ENCODE measurements around the gene PPM1E.

PPM1E gene

GRCh38 chr17:58755577-58756245, at the start of gene PPM1E:
Gene PPM1E, plus strand, starts transcription at chr17:58755854.
- peak; percentile 21 for DNase-seq (ENCODE audit: low read depth)
- TF ChIP-seq CTCF (conservative IDR thresholded peaks at IDR 0.05; ENCODE audit: control insufficient read depth, insufficient read depth, low read depth, low read length), result no peak
- peak within 1 kb of the TSS; percentile 53 for H3K4me3 ChIP-seq (ENCODE audit: control insufficient read depth, low read depth, low read length)

DNA sequence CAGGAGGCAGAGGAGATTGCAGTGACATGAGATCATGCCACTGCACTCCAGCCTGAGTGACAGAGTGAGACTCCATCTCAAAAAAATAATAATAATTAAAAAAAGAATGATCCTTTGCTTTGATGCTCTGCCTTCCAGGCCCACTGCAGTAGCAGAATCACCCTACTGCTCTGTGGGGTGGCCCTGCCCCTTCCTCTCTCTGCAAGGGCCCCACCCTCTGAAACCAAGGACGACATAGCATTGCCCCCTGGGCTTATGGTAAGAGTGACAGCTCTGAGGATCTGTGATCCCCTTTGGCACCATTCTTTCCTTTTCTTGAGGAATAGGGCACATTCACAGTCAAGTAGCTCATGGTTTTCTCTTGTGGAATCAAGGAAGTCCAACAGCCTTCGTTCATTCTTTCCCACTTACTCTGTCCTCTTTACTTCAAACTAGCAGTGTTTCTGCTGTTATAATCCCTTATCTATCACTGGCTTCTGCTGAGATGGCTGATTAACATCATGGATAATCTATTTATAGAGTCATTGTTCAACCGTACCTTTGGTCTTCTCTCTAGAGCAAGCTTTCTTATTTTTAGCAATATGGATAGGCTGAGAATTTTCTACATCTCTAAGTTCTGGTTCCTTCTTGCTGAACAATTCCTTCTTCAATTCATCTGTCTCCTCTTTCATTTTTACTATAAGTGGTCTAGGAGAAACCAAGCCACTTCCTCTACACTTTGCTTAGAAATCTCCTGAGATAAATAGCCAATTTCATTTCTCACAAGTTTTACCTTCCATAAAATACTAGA, 49.1 kb upstream of the PPM1E start:
- DNase-seq (ENCODE audit: low read depth), result no peak
- no peak overlapping the region for H3K4me3 ChIP-seq (ENCODE audit: control insufficient read depth, low read depth, low read length)
- no peak for TF ChIP-seq CTCF (conservative IDR thresholded peaks at IDR 0.05; ENCODE audit: control insufficient read depth, insufficient read depth, low read depth, low read length)

- H3K4me3 ChIP-seq (ENCODE audit: control insufficient read depth, low read depth, low read length), result no peak overlapping the region
- TF ChIP-seq CTCF (conservative IDR thresholded peaks at IDR 0.05; ENCODE audit: control insufficient read depth, insufficient read depth, low read depth, low read length), result peak; percentile 71
- peak; percentile 71 for DNase-seq (ENCODE audit: low read depth)
Measured at GRCh38 chr17:58710948-58711552, 44.6 kb upstream of the PPM1E start.

DNA sequence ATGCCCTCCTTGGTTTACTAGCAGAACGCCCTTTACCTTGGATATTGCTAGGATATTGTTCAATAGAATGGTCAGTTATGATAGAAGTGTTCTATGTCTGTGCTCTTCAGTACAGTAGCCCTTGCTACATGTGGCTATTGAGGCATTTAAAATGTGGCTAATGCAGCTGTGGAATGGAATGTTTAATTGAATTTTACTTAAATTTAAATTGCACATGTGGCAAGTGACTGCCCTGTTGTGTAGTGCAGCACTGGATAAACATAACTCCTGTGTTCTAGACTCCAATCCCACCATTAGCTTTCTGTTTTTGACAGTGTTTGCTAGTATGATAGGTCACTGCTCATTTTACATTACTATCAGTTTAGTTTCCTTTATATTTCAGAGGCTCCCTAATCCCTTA, 33.4 kb upstream of the PPM1E start:
- DNase-seq (ENCODE audit: low read depth), result no peak
- TF ChIP-seq CTCF (conservative IDR thresholded peaks at IDR 0.05; ENCODE audit: control insufficient read depth, insufficient read depth, low read depth, low read length), result no peak
- no peak overlapping the region for H3K4me3 ChIP-seq (ENCODE audit: control insufficient read depth, low read depth, low read length)

DNA sequence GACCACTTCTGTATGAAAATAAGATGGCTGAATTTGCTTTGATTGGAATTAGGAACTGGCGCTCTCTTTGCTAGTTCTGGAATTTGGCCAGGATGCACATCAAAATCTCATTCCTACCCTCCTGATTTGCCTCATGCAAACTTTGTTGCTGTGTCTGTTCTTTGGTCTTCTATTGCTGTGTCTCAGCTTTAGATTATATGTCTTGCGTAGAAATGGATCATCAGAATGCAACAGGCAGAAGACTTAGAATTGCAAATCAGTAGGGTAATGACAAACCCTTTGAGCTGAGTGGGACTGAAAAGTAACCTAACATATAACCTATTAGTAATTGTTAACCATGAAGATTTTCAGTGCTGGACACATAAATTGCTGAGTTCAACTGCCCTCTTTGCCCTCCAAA, 33.0 kb upstream of the PPM1E start:
- DNase-seq (ENCODE audit: low read depth), result no peak
- TF ChIP-seq CTCF (conservative IDR thresholded peaks at IDR 0.05; ENCODE audit: control insufficient read depth, insufficient read depth, low read depth, low read length), result no peak
- H3K4me3 ChIP-seq (ENCODE audit: control insufficient read depth, low read depth, low read length), result no peak overlapping the region

DNA sequence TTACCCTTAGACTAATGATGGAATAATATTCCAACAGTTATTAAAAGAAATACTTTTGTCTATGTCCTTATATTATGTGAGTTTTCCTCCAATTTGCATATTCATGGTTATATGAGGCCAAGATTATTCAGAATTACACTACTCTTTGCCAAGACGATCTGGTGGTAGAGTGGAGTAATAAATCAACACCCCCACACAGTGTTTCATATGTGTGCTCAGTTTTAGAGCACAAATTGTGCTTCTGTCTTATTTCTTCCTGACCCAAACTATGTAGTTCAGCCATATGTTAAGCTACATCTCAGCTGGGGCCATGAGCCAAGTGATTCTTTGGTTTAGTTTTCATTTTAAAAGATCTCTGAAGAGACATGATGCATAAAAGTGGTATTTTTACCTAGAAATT, 26.9 kb upstream of the PPM1E start:
- DNase-seq (ENCODE audit: low read depth), result peak; percentile 83
- no peak for TF ChIP-seq CTCF (conservative IDR thresholded peaks at IDR 0.05; ENCODE audit: control insufficient read depth, insufficient read depth, low read depth, low read length)
- no peak overlapping the region for H3K4me3 ChIP-seq (ENCODE audit: control insufficient read depth, low read depth, low read length)

Data from fibroblast of mammary gland (primary cell).